T-helper 1 cell treated with Interleukin-12 subunit alpha and Interleukin-12 subunit beta and Interleukin-4 antibody, amounts not matched to agents 30 μg/mL and 1 μg/mL, for 36 hours (primary cell): ENCODE measurements around the gene AOC3.
"Not testable (repeated sequence)": the region's sequence is repeated elsewhere in the genome, so short reads cannot be mapped to it uniquely, and the experiment has no call there.

Experiments used
- H3K27ac Mint-ChIP-seq: one replicate; pipeline ENCODE4 v1.8.0; 2021; ENCODE audit warnings: mild to moderate bottlenecking, mixed read lengths
- H3K27me3 Mint-ChIP-seq: one replicate; pipeline ENCODE4 v1.8.0; 2021; ENCODE audit warnings: low read depth, mixed read lengths
- H3K36me3 Mint-ChIP-seq: one replicate; pipeline ENCODE4 v1.8.0; 2021; ENCODE audit warnings: low read depth, mixed read lengths
- H3K4me1 Mint-ChIP-seq: one replicate; pipeline ENCODE4 v1.8.0; 2021; ENCODE audit warnings: low read depth, mixed read lengths
- H3K4me3 Mint-ChIP-seq: one replicate; pipeline ENCODE4 v1.8.0; 2021; ENCODE audit warnings: mild to moderate bottlenecking, moderate library complexity, mixed read lengths
- H3K9me3 Mint-ChIP-seq: one replicate; pipeline ENCODE4 v1.8.0; 2021; ENCODE audit warnings: mixed read lengths

AOC3 gene

DNA sequence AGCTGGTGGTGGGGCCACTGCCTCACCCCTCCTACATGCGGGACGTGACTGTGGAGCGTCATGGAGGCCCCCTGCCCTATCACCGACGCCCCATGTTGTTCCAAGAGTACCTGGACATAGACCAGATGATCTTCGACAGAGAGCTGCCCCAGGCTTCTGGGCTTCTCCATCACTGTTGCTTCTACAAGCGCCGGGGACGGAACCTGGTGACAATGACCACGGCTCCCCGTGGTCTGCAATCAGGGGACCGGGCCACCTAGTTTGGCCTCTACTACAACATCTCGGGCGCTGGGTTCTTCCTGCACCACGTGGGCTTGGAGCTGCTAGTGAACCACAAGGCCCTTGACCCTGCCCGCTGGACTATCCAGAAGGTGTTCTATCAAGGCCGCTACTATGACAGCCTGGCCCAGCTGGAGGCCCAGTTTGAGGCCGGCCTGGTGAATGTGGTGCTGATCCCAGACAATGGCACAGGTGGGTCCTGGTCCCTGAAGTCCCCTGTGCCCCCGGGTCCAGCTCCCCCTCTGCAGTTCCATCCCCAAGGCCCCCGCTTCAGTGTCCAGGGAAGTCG lies 16.8 kb downstream of the AOC3 start:
- H3K4me1 Mint-ChIP-seq, H3K4me3 Mint-ChIP-seq: not testable (repeated sequence)

DNA sequence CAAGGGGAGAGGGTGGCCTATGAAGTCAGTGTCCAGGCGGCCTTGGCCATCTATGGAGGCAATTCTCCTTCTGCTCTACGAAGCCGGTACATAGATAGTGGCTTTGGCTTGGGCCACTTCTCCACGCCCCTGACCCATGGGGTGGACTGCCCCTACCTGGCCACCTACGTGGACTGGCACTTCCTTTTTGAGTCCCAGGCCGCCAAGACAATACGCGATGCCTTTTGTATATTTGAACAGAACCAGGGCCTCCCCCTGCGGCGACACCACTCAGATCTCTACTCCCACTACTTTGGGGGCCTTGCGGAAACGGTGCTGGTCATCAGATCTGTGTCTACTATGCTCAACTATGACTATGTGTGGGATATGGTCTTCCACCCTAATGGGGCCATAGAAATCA lies 17.3 kb downstream of the AOC3 start:
- no peaks in the 10 kb centered on the region for H3K9me3 Mint-ChIP-seq
- no peaks in the 10 kb centered on the region for H3K27me3 Mint-ChIP-seq
- H3K36me3 Mint-ChIP-seq = no peaks in the 10 kb centered on the region
- no peak overlapping the region for H3K4me3 Mint-ChIP-seq
- H3K4me1 Mint-ChIP-seq = no peaks in the 10 kb centered on the region
- no peak overlapping the region for H3K27ac Mint-ChIP-seq

More for the DNA sequence above, 16.8 kb downstream of the AOC3 start:
- H3K9me3 Mint-ChIP-seq, H3K27ac Mint-ChIP-seq, H3K27me3 Mint-ChIP-seq, H3K36me3 Mint-ChIP-seq: not testable (repeated sequence)

DNA sequence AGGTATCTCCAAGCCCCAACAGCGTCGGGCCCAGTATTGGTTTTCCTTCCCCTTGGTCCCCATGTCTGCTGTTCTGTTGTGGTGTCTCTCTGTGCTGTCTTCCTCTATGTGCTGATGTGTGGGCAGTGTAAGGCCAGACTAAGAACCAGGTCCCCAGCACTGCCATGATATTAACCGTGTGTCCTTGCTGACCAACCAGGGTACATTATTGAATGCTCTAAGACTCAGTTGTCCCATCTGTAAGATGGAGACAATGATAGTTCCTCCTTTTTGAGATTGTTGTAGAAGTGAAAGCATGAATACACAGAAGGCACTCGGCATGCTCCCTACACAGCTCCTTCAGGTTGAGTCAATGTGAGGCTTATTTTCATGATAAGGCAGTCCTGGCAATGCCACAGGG lies 20.6 kb downstream of the AOC3 start:
- H3K9me3 Mint-ChIP-seq = no peaks in the 10 kb centered on the region
- H3K4me3 Mint-ChIP-seq = no peak overlapping the region
- H3K36me3 Mint-ChIP-seq = no peaks in the 10 kb centered on the region
- no peaks in the 10 kb centered on the region for H3K4me1 Mint-ChIP-seq
- H3K27ac Mint-ChIP-seq = no peak overlapping the region
- no peaks in the 10 kb centered on the region for H3K27me3 Mint-ChIP-seq

DNA sequence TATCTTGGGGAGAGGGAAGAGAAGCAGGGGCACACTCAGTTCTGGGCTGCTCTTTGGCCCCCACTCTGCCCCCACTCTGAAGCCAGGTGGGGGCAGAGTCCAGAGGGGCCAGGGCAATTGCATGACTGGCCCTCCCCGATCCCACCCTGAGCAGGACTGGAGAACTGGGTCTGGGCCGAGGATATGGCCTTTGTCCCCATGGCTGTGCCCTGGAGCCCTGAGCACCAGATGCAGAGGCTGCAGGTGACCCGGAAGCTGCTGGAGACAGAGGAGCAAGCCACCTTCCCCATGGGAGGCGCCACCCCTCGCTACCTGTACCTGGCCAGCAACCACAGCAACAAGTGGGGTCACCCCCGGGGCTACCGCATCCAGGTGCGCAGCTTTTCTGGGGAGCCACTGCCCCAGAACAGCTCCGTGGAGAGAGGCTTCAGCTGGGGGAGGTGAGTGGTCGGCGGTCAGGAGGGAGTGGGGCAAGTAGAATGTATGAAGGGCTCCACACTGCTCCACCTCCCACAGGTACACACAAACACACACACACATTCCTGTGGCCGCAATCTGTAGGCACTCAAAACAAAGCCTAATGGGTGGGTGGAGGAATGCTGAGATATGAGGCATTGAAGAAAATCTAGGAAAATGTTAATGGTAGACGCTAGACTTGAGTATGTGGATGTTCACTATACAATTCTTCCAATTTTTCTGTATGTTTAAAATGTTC lies 21.4 kb downstream of the AOC3 start:
- Mint-ChIP-seq H3K27me3 (peaks cover 4% of the 10 kb centered on the region), H3K4me1 (no peaks in the 10 kb centered on the region), H3K4me3 (no peak overlapping the region), H3K27ac (no peak overlapping the region), H3K9me3 (no peaks in the 10 kb centered on the region), H3K36me3 (no peaks in the 10 kb centered on the region)

DNA sequence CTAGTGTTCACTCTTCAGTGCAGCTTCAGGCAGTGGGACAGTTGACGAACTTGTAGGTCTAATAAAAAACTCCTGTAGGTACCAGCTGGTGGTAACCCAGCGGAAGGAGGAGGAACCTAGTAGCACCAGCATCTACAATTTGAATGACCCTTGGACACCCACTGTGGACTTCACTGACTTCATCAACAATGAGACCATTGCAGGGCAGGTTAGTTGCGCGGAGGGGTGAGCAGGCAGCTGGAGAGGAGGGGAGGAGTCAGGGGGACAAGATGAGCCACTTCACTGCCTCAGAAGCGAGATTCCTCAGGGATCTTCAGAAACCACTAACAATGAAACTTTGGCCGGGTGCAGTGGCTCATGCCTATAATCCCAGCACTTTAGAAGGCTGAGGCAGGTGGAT lies 22.3 kb downstream of the AOC3 start:
- H3K4me1 Mint-ChIP-seq = no peaks in the 10 kb centered on the region
- no peaks in the 10 kb centered on the region for H3K9me3 Mint-ChIP-seq
- no peak overlapping the region for H3K27ac Mint-ChIP-seq
- no peak overlapping the region for H3K4me3 Mint-ChIP-seq
- H3K36me3 Mint-ChIP-seq = no peaks in the 10 kb centered on the region
- peaks cover 5% of the 10 kb centered on the region for H3K27me3 Mint-ChIP-seq

DNA sequence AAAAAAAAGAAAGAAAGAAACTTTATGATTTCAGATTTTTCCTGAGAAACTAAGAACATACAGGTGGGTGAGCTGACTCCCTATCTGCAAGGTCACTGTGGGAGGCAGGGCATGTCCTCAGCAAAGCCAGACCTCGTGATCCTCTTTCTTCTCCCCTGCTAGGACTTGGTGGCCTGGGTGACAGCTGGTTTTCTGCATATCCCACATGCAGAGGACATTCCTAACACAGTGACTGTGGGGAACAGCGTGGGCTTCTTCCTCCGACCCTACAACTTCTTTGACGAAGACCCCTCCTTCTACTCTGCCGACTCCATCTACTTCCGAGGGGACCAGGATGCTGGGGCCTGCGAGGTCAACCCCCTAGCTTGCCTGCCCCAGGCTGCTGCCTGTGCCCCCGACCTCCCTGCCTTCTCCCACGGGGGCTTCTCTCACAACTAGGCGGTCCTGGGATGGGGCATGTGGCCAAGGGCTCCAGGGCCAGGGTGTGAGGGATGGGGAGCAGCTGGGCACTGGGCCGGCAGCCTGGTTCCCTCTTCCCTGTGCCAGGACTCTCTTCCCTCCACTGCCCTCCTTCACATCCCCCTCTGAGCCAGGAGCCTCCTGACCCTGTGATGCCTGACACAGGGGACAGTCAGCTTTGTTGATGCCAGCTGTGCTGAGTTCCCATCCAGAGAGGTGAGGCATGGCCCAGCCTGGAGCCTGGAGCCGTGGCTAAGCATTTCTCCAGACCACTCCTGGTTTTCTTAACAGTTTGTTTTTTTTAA lies 23.1 kb downstream of the AOC3 start:
- not testable (repeated sequence) for H3K4me1 Mint-ChIP-seq, H3K27ac Mint-ChIP-seq, H3K9me3 Mint-ChIP-seq, H3K36me3 Mint-ChIP-seq, H3K4me3 Mint-ChIP-seq, H3K27me3 Mint-ChIP-seq

DNA sequence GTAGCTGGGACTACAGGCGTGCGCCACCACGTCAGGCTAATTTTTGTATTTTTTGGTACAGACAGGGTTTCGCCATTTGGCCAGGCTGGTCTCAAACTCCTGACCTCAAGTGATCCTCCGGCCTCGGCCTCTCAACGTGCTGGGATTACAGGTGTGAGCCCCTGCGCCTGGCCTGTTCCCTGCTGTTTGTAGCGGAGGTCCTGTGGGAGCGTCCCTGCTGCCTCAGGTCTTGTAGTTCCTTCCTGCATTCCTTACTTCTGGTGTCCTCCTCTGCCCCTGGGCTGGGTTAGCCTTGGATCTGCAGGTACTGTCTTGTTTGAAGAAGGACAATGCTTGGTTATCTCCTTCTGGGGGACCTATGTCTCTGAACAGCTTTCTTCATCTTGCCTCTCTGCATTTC lies 26.0 kb downstream of the AOC3 start:
- peaks cover 5% of the 10 kb centered on the region for H3K27me3 Mint-ChIP-seq
- no peak overlapping the region for H3K4me3 Mint-ChIP-seq
- no peak overlapping the region for H3K27ac Mint-ChIP-seq
- no peaks in the 10 kb centered on the region for H3K9me3 Mint-ChIP-seq
- no peaks in the 10 kb centered on the region for H3K36me3 Mint-ChIP-seq
- no peaks in the 10 kb centered on the region for H3K4me1 Mint-ChIP-seq

DNA sequence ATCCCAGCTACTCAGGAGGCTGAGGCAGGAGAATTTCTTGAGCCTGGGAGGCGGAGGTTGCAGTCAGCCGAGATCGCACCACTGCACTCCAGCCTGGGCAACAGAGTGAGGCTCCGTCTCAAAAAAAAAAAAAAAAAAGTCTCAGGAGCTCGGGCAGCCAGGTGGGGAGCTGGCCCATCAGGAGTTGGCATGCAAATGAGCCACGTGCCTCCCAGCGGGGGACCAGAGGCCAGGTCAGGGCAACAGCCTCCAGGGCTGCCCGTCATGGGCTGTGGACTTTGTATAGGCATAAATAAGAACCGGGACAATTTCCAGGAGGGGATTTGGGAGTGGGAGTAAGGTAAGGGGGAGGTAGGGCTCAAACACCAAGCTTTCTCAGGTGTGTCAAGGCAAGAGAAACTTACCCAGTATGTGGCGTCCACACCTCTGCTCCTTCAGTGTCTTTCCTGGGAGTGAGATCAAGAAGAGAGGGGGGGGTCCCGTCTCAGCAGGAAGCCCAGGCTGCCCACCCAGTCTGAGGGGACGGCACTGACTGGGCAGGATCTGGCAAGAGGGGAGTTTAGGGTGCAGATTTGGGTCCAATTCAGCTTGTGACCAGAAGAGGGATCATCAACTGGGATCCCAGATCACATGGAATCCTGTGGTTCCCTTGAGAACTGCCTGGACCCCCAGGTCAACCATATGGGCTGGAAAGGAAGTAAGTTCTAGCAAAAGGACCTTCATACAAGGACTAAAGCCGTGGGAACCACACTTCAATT lies 27.3 kb downstream of the AOC3 start:
- no peaks in the 10 kb centered on the region for H3K4me1 Mint-ChIP-seq
- H3K27me3 Mint-ChIP-seq = peaks cover 5% of the 10 kb centered on the region
- H3K4me3 Mint-ChIP-seq = no peak overlapping the region
- H3K9me3 Mint-ChIP-seq = no peaks in the 10 kb centered on the region
- no peak overlapping the region for H3K27ac Mint-ChIP-seq
- H3K36me3 Mint-ChIP-seq = no peaks in the 10 kb centered on the region

DNA sequence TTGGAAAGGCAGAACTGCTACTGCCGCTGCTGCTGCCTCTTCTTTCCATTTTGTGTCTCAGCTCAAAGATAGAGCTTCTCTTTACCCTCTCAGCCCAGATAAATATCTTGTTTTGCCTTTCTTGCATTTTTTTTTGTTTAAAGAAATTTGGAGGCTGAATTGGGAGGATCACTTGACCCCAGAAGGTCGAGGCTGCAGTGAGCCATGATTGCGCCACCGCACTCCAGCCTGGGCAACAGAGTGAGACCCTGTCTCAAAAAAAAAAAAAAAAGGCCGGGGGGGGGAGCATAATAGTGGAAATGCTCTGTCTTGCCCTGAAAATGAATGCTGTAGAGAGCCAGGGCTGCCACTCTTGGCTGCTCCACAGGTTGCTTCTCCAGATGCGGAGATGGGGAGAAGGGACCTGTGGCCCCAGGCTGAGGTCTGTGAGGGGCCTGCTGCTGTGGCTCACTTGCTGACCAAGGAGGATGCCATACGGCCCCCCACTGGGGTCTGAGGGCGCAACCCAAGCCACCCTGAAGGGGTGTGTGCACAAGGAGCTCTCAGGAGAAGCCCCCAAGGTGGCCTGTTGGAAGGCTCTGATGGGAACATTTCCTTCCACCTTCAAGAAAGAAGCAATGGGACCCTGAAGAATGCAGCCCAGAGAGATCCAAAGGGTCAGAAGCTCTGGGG lies 28.1 kb downstream of the AOC3 start:
- Mint-ChIP-seq H3K4me1 (no peaks in the 10 kb centered on the region), H3K9me3 (no peaks in the 10 kb centered on the region), H3K27ac (no peak overlapping the region), H3K27me3 (peaks cover 5% of the 10 kb centered on the region), H3K4me3 (no peak overlapping the region), H3K36me3 (no peaks in the 10 kb centered on the region)

DNA sequence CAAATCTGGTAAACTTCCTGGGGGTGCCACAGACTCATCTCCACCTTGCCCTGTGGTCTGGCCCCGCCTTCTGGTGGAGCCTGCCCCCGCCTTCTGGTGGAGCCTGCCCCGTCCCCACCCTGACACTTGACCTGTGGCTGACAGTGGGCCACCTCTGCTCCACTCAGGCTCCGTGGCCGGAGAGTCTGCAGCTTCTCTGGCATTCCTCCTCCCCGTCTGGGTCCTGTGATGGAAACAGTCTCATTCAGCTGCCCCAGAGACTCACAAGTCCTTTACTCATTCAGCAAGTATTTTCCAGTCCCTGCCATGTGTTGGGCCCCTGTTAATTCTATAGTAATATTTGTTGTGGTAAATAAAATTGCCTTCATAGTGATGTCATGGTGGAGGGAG lies 28.6 kb downstream of the AOC3 start:
- H3K4me3 Mint-ChIP-seq = no peak overlapping the region
- peaks cover 5% of the 10 kb centered on the region for H3K27me3 Mint-ChIP-seq
- H3K27ac Mint-ChIP-seq = no peak overlapping the region
- no peaks in the 10 kb centered on the region for H3K4me1 Mint-ChIP-seq
- no peaks in the 10 kb centered on the region for H3K9me3 Mint-ChIP-seq
- H3K36me3 Mint-ChIP-seq = no peaks in the 10 kb centered on the region

DNA sequence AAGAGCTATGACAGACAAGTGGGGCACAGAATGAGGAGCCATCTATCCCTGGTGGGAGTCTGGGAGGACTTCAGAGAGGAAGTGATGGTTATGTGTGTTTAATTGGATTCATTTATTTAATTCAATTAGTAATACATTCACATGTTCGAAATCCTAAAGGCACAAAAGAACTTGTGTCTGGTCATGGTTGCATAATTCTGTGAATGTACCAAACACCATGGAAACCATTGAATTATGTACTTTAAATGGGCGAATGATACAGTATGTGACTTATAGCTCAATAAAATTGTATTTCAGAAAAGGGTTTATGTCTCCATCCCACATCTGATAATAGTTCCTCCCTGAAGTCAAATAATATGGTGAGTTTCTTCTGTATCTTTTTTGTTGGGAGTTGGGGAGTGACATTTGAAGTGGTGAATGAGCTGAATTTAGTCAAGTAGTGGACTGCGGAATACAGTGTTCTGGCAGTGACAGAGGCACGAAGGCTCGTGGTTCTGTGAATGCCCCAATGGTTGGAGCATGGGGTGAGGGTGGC lies 29.8 kb downstream of the AOC3 start:
- Mint-ChIP-seq H3K27ac (no peak overlapping the region), H3K4me1 (no peaks in the 10 kb centered on the region), H3K9me3 (no peaks in the 10 kb centered on the region), H3K4me3 (no peak overlapping the region), H3K27me3 (peaks cover 5% of the 10 kb centered on the region), H3K36me3 (no peaks in the 10 kb centered on the region)

DNA sequence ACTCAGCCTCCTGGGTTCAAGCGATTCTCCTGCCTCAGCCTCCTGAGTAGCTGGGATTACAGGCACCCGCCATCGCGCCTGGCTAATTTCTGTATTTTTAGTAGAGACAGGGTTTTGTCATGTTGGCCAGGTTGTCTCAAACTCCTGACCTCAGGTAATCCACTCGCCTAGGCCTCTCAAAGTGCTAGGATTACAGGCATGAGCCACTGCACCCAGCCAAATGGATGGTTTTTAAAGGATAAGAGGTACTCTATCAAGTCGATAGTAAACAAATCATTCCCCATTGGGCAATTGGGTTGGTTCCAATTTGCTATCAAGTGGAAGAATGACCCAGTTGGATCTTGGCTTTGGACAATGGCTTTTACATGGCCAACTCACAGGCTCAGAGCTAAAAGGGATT lies 30.7 kb downstream of the AOC3 start:
- not testable (repeated sequence) for H3K9me3 Mint-ChIP-seq, H3K27ac Mint-ChIP-seq, H3K27me3 Mint-ChIP-seq, H3K36me3 Mint-ChIP-seq, H3K4me1 Mint-ChIP-seq, H3K4me3 Mint-ChIP-seq

DNA sequence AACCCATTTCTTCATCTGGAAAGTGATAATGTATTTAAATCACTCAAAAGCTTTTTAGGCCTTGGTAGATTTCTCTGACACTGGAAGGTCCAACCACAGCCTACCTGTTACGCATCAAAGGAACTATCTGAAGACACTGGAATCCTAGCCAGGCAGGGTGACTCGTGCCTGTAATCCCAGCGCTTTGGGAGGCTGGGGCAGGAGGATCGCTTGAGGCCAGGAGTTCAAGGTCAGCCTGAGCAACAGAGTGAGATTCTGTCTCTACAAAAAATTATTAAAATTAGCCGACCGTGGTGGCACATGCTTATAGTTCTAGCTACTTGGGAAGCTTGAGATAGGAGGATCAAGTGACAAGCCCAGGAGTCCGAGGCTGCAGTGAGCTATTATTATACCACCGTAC lies 31.2 kb downstream of the AOC3 start:
- no peak overlapping the region for H3K4me3 Mint-ChIP-seq
- no peaks in the 10 kb centered on the region for H3K36me3 Mint-ChIP-seq
- H3K4me1 Mint-ChIP-seq = peaks cover 2% of the 10 kb centered on the region
- no peak overlapping the region for H3K27ac Mint-ChIP-seq
- H3K27me3 Mint-ChIP-seq = peaks cover 3% of the 10 kb centered on the region
- no peaks in the 10 kb centered on the region for H3K9me3 Mint-ChIP-seq
